DOHH2 (cell line): ENCODE results near the gene SDCCAG8.

Experiments used
- H3F3A ChIP-seq: fragments of 200-600 bp; sonication (generic), shearing (Covaris generic); 2 replicates; pipeline ENCODE4 v1.6.0; 2016; ENCODE audit warnings: antibody characterized with exemption, mild to moderate bottlenecking; ENCODE audit not compliant: control insufficient read depth, insufficient read depth
- H3K27ac ChIP-seq: fragments of 200-600 bp; sonication (generic); 2 replicates; pipeline ENCODE4 v1.5.1; 2014; ENCODE audit warnings: low read depth, mild to moderate bottlenecking, low read length, moderate library complexity
- H3K27me3 ChIP-seq: fragments of 200-600 bp; sonication (generic); 2 replicates; pipeline ENCODE4 v1.6.1; 2014; ENCODE audit warnings: mild to moderate bottlenecking, low read length, mixed read lengths; ENCODE audit not compliant: control insufficient read depth
- H3K36me3 ChIP-seq: fragments of 200-600 bp; sonication (generic); 2 replicates; pipeline ENCODE4 v1.6.1; 2014; ENCODE audit warnings: mild to moderate bottlenecking, low read length, moderate library complexity, mixed read lengths; ENCODE audit not compliant: control insufficient read depth
- H3K4me1 ChIP-seq: fragments of 200-600 bp; sonication (generic); 2 replicates; pipeline ENCODE4 v1.6.1; 2014; ENCODE audit warnings: mild to moderate bottlenecking, low read length, mixed read lengths; ENCODE audit not compliant: control insufficient read depth
- H3K4me2 ChIP-seq: fragments of 200-600 bp; sonication (generic); 2 replicates; pipeline ENCODE4 v1.6.0; 2014; ENCODE audit warnings: mild to moderate bottlenecking, low read length, moderate library complexity
- H3K4me3 ChIP-seq: fragments of 200-600 bp; sonication (generic); 2 replicates; pipeline ENCODE4 v1.5.1; 2014; ENCODE audit warnings: mild to moderate bottlenecking, low read length, mixed read lengths
- H3K79me2 ChIP-seq: fragments of 200-600 bp; sonication (generic); 2 replicates; pipeline ENCODE4 v1.6.1; 2014; ENCODE audit warnings: mild to moderate bottlenecking, low read length, mixed read lengths; ENCODE audit not compliant: control insufficient read depth
- H3K9me2 ChIP-seq: fragments of 200-600 bp; sonication (generic); replicated peaks from 2 replicates; pipeline ENCODE4 v1.6.1; 2014; ENCODE audit warnings: mild to moderate bottlenecking, low read length, mixed read lengths; ENCODE audit not compliant: control insufficient read depth
- H3K9me3 ChIP-seq: fragments of 200-600 bp; sonication (generic); 2 replicates; pipeline ENCODE4 v1.6.1; 2014; ENCODE audit warnings: antibody characterized with exemption, low read length, mixed read lengths; ENCODE audit not compliant: control insufficient read depth, insufficient read depth
- H4K20me1 ChIP-seq: fragments of 200-600 bp; sonication (generic); 2 replicates; pipeline ENCODE4 v1.6.0; 2014; ENCODE audit warnings: low read depth, mild to moderate bottlenecking, antibody characterized with exemption, low read length, moderate library complexity; ENCODE audit not compliant: control insufficient read depth, insufficient read depth
- CTCF ChIP-seq: fragments of 200-600 bp; sonication (generic); IDR thresholded peaks from one replicate; pipeline ENCODE4 v1.5.1; 2014; ENCODE audit warnings: antibody characterized with exemption, mild to moderate bottlenecking, low read depth, low read length; ENCODE audit not compliant: poor library complexity, severe bottlenecking
- EZH2phosphoT487 ChIP-seq: fragments of 200-600 bp; sonication (generic); IDR thresholded peaks from 2 replicates; pipeline ENCODE4 v1.6.1; 2017; ENCODE audit warnings: borderline replicate concordance, mild to moderate bottlenecking, antibody characterized with exemption, low read length, moderate library complexity, mixed read lengths

SDCCAG8 gene

GRCh38 chr1:243500512-243500911, 244.7 kb downstream of the SDCCAG8 start:
- Histone ChIP-seq H3F3A (no peaks in the 10 kb centered on the region), H3K9me2 (no peaks in the 10 kb centered on the region), H3K27ac (no peak overlapping the region), H3K79me2 (no peaks in the 10 kb centered on the region), H3K4me2 (no peak overlapping the region), H3K36me3 (no peaks in the 10 kb centered on the region), H4K20me1 (no peaks in the 10 kb centered on the region), H3K9me3 (no peaks in the 10 kb centered on the region), H3K4me1 (no peaks in the 10 kb centered on the region), H3K4me3 (no peak overlapping the region), H3K27me3 (no peaks in the 10 kb centered on the region)
- no peak for TF ChIP-seq EZH2phosphoT487
- TF ChIP-seq CTCF: no peak

- H3K9me2 ChIP-seq: no peaks in the 10 kb centered on the region
- no peaks in the 10 kb centered on the region for H3K36me3 ChIP-seq
- no peaks in the 10 kb centered on the region for H3K27me3 ChIP-seq
- H3K4me1 ChIP-seq: no peaks in the 10 kb centered on the region
- H3K79me2 ChIP-seq: no peaks in the 10 kb centered on the region
- no peak overlapping the region for H3K27ac ChIP-seq
- no peaks in the 10 kb centered on the region for H4K20me1 ChIP-seq
- no peaks in the 10 kb centered on the region for H3K9me3 ChIP-seq
- no peak overlapping the region for H3K4me2 ChIP-seq
- H3K4me3 ChIP-seq: no peak overlapping the region
- TF ChIP-seq CTCF: no peak
- TF ChIP-seq EZH2phosphoT487: no peak
- no peaks in the 10 kb centered on the region for H3F3A ChIP-seq
Measured at GRCh38 chr1:243501002-243501401, 245.2 kb downstream of the SDCCAG8 start.

GRCh38 chr1:243503155-243503554, 247.3 kb downstream of the SDCCAG8 start:
- no peaks in the 10 kb centered on the region for H4K20me1 ChIP-seq
- no peaks in the 10 kb centered on the region for H3K79me2 ChIP-seq
- H3K27ac ChIP-seq: no peak overlapping the region
- no peaks in the 10 kb centered on the region for H3K9me2 ChIP-seq
- no peaks in the 10 kb centered on the region for H3K36me3 ChIP-seq
- TF ChIP-seq EZH2phosphoT487 (no peak), CTCF (no peak)
- no peaks in the 10 kb centered on the region for H3K9me3 ChIP-seq
- no peak overlapping the region for H3K4me3 ChIP-seq
- no peak overlapping the region for H3K4me2 ChIP-seq
- no peaks in the 10 kb centered on the region for H3K27me3 ChIP-seq
- H3K4me1 ChIP-seq: peaks cover 5% of the 10 kb centered on the region
- no peaks in the 10 kb centered on the region for H3F3A ChIP-seq
